ENCODE data around the gene TGFB3. TPM values are rescaled to one million over a fixed set of nuclear protein-coding genes. Genes with fewer than 3 reads are reported as not detected.
A peak's percentile ranks its signal among the peaks of the same experiment; 100 is the strongest.

The TGFB3 gene
- total RNA-seq (2016; rRNA removed; fragmentation: Illumina TruSeq; extraction: Trizol), result 1.4 and 2.5 TPM in 2 replicates
- total RNA-seq (2016; cell fraction: cytosol; rRNA removed; fragmentation: Illumina TruSeq; extraction: Trizol; ENCODE audit: low read depth), result 0.10 and 0.18 TPM in 2 replicates
- 0.58 and 0.78 TPM in 2 replicates for total RNA-seq (2016; cell fraction: insoluble cytoplasmic fraction; rRNA removed; fragmentation: Illumina TruSeq; extraction: Trizol)
- 0.40 and 0.79 TPM in 2 replicates for total RNA-seq (2016; cell fraction: membrane; rRNA removed; fragmentation: Illumina TruSeq; extraction: Trizol)
- 1.5 and 2.1 TPM in 2 replicates for total RNA-seq (2016; cell fraction: nucleus; rRNA removed; fragmentation: Illumina TruSeq; extraction: Trizol)
- polyA plus RNA-seq (2011; rRNA removed), result 2.5 and 3.2 TPM in 2 replicates
- 1.4 and 1.6 TPM in 2 replicates for polyA plus RNA-seq (2011; cell fraction: cytosol; rRNA removed)
- polyA plus RNA-seq (2011; cell fraction: nucleus; rRNA removed), result 6.3 and 7.1 TPM in 2 replicates
- 0.68 and 0.72 TPM in 2 replicates for polyA plus RNA-seq (2012)
- polyA plus RNA-seq (2016; cell fraction: cytosol; fragmentation: Illumina TruSeq; extraction: Trizol; ENCODE audit: low read depth), result 0.16 and 0.20 TPM in 2 replicates
- 0.61 and 1.4 TPM in 2 replicates for polyA plus RNA-seq (2016; cell fraction: insoluble cytoplasmic fraction; fragmentation: Illumina TruSeq; extraction: Trizol; ENCODE audit: low read depth)
- polyA plus RNA-seq (2016; cell fraction: membrane; fragmentation: Illumina TruSeq; extraction: Trizol; ENCODE audit: low read depth), result 0.31 and 0.41 TPM in 2 replicates
- 2.3 and 3.5 TPM in 2 replicates for polyA plus RNA-seq (2016; cell fraction: nucleus; fragmentation: Illumina TruSeq; extraction: Trizol; ENCODE audit: insufficient read depth, low read depth)
- polyA minus RNA-seq (2011; rRNA and poly(A)+ RNA removed; ENCODE audit: low replicate concordance), result 2.7 and 14.2 TPM in 2 replicates
- polyA minus RNA-seq (2011; cell fraction: cytosol; rRNA and poly(A)+ RNA removed), result 0.69 and 1.3 TPM in 2 replicates
- polyA minus RNA-seq (2011; cell fraction: nucleus; rRNA and poly(A)+ RNA removed), result 3.0 and 3.6 TPM in 2 replicates
- percentile 31 among the genes with signal in this experiment for Bru-seq, nascent RNA
- BruChase-seq, experiment 1, labeled RNA remaining after a 6-hour chase, result percentile 39 among the genes with signal in this experiment
- BruChase-seq, experiment 2, labeled RNA remaining after a 2-hour chase, result percentile 35 among the genes with signal in this experiment
- long read RNA-seq, experiment 1, result 0 reads
- long read RNA-seq, experiment 2, partial matches to known transcripts, result 1 of 2 reads
- long read RNA-seq, experiment 2, other reads (novel, unspliced or antisense), result 1 of 2 reads

DNA sequence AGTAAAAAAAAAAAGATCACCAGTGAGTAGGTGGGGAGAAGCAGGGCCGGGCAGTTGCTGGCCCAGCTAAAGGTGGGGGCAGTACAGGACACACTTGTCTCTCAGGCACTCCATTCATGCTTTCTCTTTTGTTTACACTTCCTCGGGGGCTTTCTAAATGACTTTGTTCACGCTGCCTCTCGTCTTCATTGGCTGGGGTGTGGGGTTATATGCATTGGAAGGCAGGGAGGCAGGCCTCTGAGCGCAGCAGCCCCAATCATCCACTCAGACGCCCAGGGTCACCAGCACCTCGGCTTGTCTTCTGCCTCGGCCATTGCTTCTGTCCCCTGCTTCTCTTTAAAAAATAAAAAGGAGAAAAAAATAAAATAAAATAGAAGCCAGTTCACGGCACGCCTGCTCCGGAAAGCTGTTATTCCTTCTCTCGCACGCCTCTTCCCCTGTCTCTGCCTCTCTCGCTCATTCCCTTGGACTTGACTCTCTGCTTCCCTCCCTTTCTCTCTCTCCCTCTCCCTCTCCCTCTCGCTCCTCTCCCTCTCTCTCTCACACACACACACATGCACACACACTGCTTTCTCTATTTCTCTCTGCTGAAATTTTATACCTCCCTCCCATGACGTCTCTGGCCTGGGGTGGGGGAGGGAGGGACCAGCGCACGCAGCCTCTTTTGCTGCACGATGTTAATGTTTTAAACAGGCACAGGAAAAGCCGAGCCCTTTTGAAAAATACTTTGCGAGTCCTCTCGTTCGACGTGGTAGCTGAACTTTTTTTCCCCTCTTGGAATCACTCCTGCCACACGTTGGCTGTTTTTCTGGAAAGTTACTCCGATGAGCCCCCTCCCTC, at the start of gene TGFB3:
TSS of gene TGFB3 (minus strand) at position 570 of the 840 bp plus-strand sequence. CDS start 1,102 bp downstream, outside the sequence.
- intact Hi-C loops (cut with micrococcal nuclease; ENCODE audit: unreplicated experiment), result loop anchor here (1.0 to 10.0 kb wide), 5 partner anchors 75 to 404 kb away; partner anchors contain the start of gene FLVCR2
- FAIRE-seq (peak; percentile 36), DNase-seq (ENCODE audit: low spot score) (peak; percentile 52), ATAC-seq (peak; percentile 34)
- peak within 1 kb of the TSS; percentile 99 for H3K4me2 ChIP-seq (ENCODE audit: low read depth, low read length)
- no peaks in the 10 kb centered on the region for H3K9me3 ChIP-seq (ENCODE audit: low read length)
- H3K4me3 ChIP-seq (replicated peaks in 1 of 3; ENCODE audit: insufficient read depth in 1 of 3, low read depth in 2 of 3, low read length in 3 of 3), result peak within 1 kb of the TSS; percentile 72 to 84 (median 74)
- ChIA-PET CTCF (ENCODE audit: low intra/inter-chr PET ratio, low total read pairs) (interaction anchor here (1.3 to 1.8 kb wide), 2 partner anchors 75 to 272 kb away, joined by 6 to 9 read pairs; no protein-coding TSS in a partner anchor), POLR2A (interaction anchor here (1.3 kb wide), 1 partner anchor 311 kb away, joined by 3 read pairs; no protein-coding TSS in a partner anchor)
- BruUV-seq (replicated peaks), result TSS peak; percentile 86
- H4K20me1 ChIP-seq (ENCODE audit: insufficient read depth, low read length), result no peaks in the 10 kb centered on the region
- H3K4me1 ChIP-seq (ENCODE audit: insufficient read depth, low read length), result peaks cover 69% of the 10 kb centered on the region
- H3K9ac ChIP-seq (ENCODE audit: insufficient read depth, low read depth, low read length), result peak within 1 kb of the TSS; percentile 71
- in situ Hi-C loops (cut with HindIII; ENCODE audit: extremely low pct_ligation_motif_present, low pct_unique_long_range_greater_than_20kb), result loop anchor here (5.0 kb wide), 2 partner anchors 74 to 269 kb away; no protein-coding TSS in a partner anchor
- peaks cover 0 to 11% of the 10 kb centered on the region in 2 experiments; a peak in 1 of 5 replicates for H3K27me3 ChIP-seq (ENCODE audit: control insufficient read depth in 1 of 2, insufficient read depth in 2 of 2, low read length in 2 of 2)
- no peak within 1 kb of the TSS for H2AFZ ChIP-seq (ENCODE audit: low read length)
- under 1% methylated on average over 26 of the region's 26 CpGs for WGBS (ENCODE audit: low lambda C conversion rate)
- H3K36me3 ChIP-seq (replicated peaks in 1 of 2; ENCODE audit: control insufficient read depth in 1 of 2, insufficient read depth in 2 of 2, low read length in 2 of 2), result no peaks in the 10 kb centered on the region
- no peaks in the 10 kb centered on the region for H3K79me2 ChIP-seq (ENCODE audit: insufficient read depth, low read length)
- H3K27ac ChIP-seq (ENCODE audit: extremely low read length, insufficient read depth, low read length), result no peak within 1 kb of the TSS
- TF ChIP-seq, protein P1, sequence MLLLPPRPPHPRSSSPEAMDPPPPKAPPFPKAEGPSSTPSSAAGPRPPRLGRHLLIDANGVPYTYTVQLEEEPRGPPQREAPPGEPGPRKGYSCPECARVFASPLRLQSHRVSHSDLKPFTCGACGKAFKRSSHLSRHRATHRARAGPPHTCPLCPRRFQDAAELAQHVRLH (CRISPR knock-in tag; IDR thresholded peaks at IDR 0.05; ENCODE audit: borderline replicate concordance, low read depth), result no peak
- TF ChIP-seq, protein P2, sequence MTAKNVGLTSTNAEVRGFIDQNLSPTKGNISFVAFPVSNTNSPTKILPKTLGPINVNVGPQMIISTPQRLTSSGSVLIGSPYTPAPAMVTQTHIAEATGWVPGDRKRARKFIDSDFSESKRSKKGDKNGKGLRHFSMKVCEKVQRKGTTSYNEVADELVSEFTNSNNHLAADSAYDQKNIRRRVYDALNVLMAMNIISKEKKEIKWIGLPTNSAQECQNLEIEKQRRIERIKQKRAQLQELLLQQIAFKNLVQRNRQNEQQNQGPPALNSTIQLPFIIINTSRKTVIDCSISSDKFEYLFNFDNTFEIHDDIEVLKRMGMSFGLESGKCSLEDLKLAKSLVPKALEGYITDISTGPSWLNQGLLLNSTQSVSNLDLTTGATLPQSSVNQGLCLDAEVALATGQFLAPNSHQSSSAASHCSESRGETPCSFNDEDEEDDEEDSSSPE (CRISPR knock-in tag; IDR thresholded peaks at IDR 0.05), result 0 out of 2 replicates have a peak, but pooled peaks have one; percentile 12
- TF ChIP-seq SSRP1 (CRISPR knock-in tag; IDR thresholded peaks at IDR 0.05) (no peak), SNAI1 (CRISPR knock-in tag; IDR thresholded peaks at IDR 0.05; ENCODE audit: borderline replicate concordance) (no peak), SP4 (CRISPR knock-in tag; IDR thresholded peaks at IDR 0.05) (peak; percentile 17; the same call in 1 of the 2 replicates), TAF1 (CRISPR knock-in tag; IDR thresholded peaks at IDR 0.05) (0 out of 2 replicates have a peak, but pooled peaks have one; percentile 21), PHB2 (IDR thresholded peaks at IDR 0.05; ENCODE audit: partially characterized antibody) (no peak), ZC3H4 (CRISPR knock-in tag; IDR thresholded peaks at IDR 0.05; ENCODE audit: borderline replicate concordance) (no peak), KLF15 (CRISPR knock-in tag; IDR thresholded peaks at IDR 0.05; ENCODE audit: borderline replicate concordance) (no peak)
- TF ChIP-seq, protein P3, sequence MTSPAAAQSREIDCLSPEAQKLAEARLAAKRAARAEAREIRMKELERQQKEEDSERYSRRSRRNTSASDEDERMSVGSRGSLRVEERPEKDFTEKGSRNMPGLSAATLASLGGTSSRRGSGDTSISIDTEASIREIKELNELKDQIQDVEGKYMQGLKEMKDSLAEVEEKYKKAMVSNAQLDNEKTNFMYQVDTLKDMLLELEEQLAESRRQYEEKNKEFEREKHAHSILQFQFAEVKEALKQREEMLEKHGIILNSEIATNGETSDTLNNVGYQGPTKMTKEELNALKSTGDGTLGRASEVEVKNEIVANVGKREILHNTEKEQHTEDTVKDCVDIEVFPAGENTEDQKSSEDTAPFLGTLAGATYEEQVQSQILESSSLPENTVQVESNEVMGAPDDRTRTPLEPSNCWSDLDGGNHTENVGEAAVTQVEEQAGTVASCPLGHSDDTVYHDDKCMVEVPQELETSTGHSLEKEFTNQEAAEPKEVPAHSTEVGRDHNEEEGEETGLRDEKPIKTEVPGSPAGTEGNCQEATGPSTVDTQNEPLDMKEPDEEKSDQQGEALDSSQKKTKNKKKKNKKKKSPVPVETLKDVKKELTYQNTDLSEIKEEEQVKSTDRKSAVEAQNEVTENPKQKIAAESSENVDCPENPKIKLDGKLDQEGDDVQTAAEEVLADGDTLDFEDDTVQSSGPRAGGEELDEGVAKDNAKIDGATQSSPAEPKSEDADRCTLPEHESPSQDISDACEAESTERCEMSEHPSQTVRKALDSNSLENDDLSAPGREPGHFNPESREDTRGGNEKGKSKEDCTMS (CRISPR knock-in tag; conservative IDR thresholded peaks at IDR 0.05), result no peak
- TF ChIP-seq, protein P4, sequence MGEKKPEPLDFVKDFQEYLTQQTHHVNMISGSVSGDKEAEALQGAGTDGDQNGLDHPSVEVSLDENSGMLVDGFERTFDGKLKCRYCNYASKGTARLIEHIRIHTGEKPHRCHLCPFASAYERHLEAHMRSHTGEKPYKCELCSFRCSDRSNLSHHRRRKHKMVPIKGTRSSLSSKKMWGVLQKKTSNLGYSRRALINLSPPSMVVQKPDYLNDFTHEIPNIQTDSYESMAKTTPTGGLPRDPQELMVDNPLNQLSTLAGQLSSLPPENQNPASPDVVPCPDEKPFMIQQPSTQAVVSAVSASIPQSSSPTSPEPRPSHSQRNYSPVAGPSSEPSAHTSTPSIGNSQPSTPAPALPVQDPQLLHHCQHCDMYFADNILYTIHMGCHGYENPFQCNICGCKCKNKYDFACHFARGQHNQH (CRISPR knock-in tag; IDR thresholded peaks at IDR 0.05), result no peak
- TF ChIP-seq, protein P5, sequence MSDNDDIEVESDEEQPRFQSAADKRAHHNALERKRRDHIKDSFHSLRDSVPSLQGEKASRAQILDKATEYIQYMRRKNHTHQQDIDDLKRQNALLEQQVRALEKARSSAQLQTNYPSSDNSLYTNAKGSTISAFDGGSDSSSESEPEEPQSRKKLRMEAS (IDR thresholded peaks at IDR 0.05), result peak; percentile 8; the same call in 1 of the 2 replicates
